Osteocyte (in vitro differentiated cells): ENCODE data around the gene ADAMTSL3. TPM values are rescaled to one million over a fixed set of nuclear protein-coding genes. Genes with fewer than 3 reads are reported as not detected.

Experiments
- DNase-seq: peaks from one replicate; pipeline ENCODE4 v3.0.0; 2021; ENCODE audit warnings: mixed read lengths; ENCODE audit not compliant: unreplicated experiment; ENCODE audit errors: extremely low spot score
- H3K27ac Mint-ChIP-seq: one replicate; pipeline ENCODE4 v1.8.0; 2021; ENCODE audit warnings: mild to moderate bottlenecking, mixed read lengths; ENCODE audit not compliant: unreplicated experiment
- H3K27me3 Mint-ChIP-seq: one replicate; pipeline ENCODE4 v1.8.0; 2021; ENCODE audit warnings: mixed read lengths; ENCODE audit not compliant: unreplicated experiment
- H3K36me3 Mint-ChIP-seq: one replicate; pipeline ENCODE4 v1.8.0; 2021; ENCODE audit warnings: mixed read lengths; ENCODE audit not compliant: unreplicated experiment
- H3K4me1 Mint-ChIP-seq: one replicate; pipeline ENCODE4 v1.8.0; 2021; ENCODE audit warnings: mixed read lengths; ENCODE audit not compliant: unreplicated experiment
- H3K4me3 Mint-ChIP-seq: one replicate; pipeline ENCODE4 v1.8.0; 2021; ENCODE audit warnings: mild to moderate bottlenecking, moderate library complexity, mixed read lengths; ENCODE audit not compliant: unreplicated experiment
- H3K9me3 Mint-ChIP-seq: one replicate; pipeline ENCODE4 v1.8.0; 2021; ENCODE audit warnings: mixed read lengths; ENCODE audit not compliant: unreplicated experiment
- CTCF ChIP-seq: fragments of 200-600 bp; sonication (generic); IDR thresholded peaks from 2 replicates; pipeline ENCODE4 v1.5.0; 2021; ENCODE audit warnings: antibody characterized with exemption, mild to moderate bottlenecking, moderate library complexity
- total RNA-seq: library from RNA; stranded (reverse); gene quantifications from 2 replicates; pipeline ENCODE4 v1.2.1, GENCODE V29; 2021

Gene ADAMTSL3
- total RNA-seq, 1 donor from 2014 or later, result not detected

GRCh38 chr15:83854950-83855707 is 201.2 kb downstream of the ADAMTSL3 start:
- no peaks in the 10 kb centered on the region for H3K4me1 Mint-ChIP-seq
- H3K36me3 Mint-ChIP-seq, result no peaks in the 10 kb centered on the region
- H3K27me3 Mint-ChIP-seq, result no peaks in the 10 kb centered on the region
- no peak for DNase-seq
- H3K27ac Mint-ChIP-seq, result no peak overlapping the region
- peaks cover 3% of the 10 kb centered on the region for H3K9me3 Mint-ChIP-seq
- H3K4me3 Mint-ChIP-seq, result no peak overlapping the region
- no peak for TF ChIP-seq CTCF

- Mint-ChIP-seq H3K27ac (no peak overlapping the region), H3K36me3 (no peaks in the 10 kb centered on the region), H3K27me3 (no peaks in the 10 kb centered on the region), H3K4me3 (no peak overlapping the region), H3K4me1 (no peaks in the 10 kb centered on the region), H3K9me3 (peaks cover 4% of the 10 kb centered on the region)
- TF ChIP-seq CTCF, result no peak
- no peak for DNase-seq
Measured at GRCh38 chr15:83855956-83856355, 202.0 kb downstream of the ADAMTSL3 start.

- TF ChIP-seq CTCF, result no peak
- H3K4me1 Mint-ChIP-seq, result no peaks in the 10 kb centered on the region
- no peak for DNase-seq
Measured at GRCh38 chr15:83858820-83859505, 205.0 kb downstream of the ADAMTSL3 start.

GRCh38 chr15:83866692-83867091 is 212.8 kb downstream of the ADAMTSL3 start:
- Mint-ChIP-seq H3K27me3 (no peaks in the 10 kb centered on the region), H3K36me3 (no peaks in the 10 kb centered on the region), H3K4me3 (no peak overlapping the region), H3K4me1 (no peaks in the 10 kb centered on the region), H3K9me3 (no peaks in the 10 kb centered on the region), H3K27ac (no peak overlapping the region)
- no peak for TF ChIP-seq CTCF
- no peak for DNase-seq

More at GRCh38 chr15:83858820-83859505, 205.0 kb downstream of the ADAMTSL3 start:
- H3K9me3 Mint-ChIP-seq, result peaks cover 4% of the 10 kb centered on the region
- no peaks in the 10 kb centered on the region for H3K27me3 Mint-ChIP-seq
- H3K4me3 Mint-ChIP-seq, result no peak overlapping the region
- H3K27ac Mint-ChIP-seq, result no peak overlapping the region
- H3K36me3 Mint-ChIP-seq, result no peaks in the 10 kb centered on the region

GRCh38 chr15:83869341-83869740 is 215.4 kb downstream of the ADAMTSL3 start:
- no peaks in the 10 kb centered on the region for H3K4me1 Mint-ChIP-seq
- H3K27ac Mint-ChIP-seq, result no peak overlapping the region
- H3K9me3 Mint-ChIP-seq, result no peaks in the 10 kb centered on the region
- TF ChIP-seq CTCF, result no peak
- DNase-seq, result no peak
- no peaks in the 10 kb centered on the region for H3K27me3 Mint-ChIP-seq
- no peaks in the 10 kb centered on the region for H3K36me3 Mint-ChIP-seq
- no peak overlapping the region for H3K4me3 Mint-ChIP-seq
